Measurements from ENCODE around the gene GET4. TPM values are rescaled to one million over a fixed set of nuclear protein-coding genes. Genes with fewer than 3 reads are reported as not detected.

Gene GET4
- total and polyA plus RNA-seq, 2 of the 13 experiments (the other 11 are each of a cell fraction or from before 2014, with no cell fraction given): 28.2 to 35.2 TPM

GRCh38 chr7:876077-876971, at the start of gene GET4 (continued):
- no peak for TF ChIP-seq SRSF4 (IDR thresholded peaks at IDR 0.05; ENCODE audit: low read depth, low read length, poor library complexity, severe bottlenecking)
- TF ChIP-seq ZNF773 (CRISPR knock-in tag; IDR thresholded peaks at IDR 0.05; ENCODE audit: borderline replicate concordance): peak; percentile 25; the same call in 1 of the 2 replicates
- no peak for TF ChIP-seq FOXP1 (IDR thresholded peaks at IDR 0.05)
- TF ChIP-seq FOXP1 (CRISPR knock-in tag; IDR thresholded peaks at IDR 0.05): no peak
- 0 out of 2 replicates have a peak, but pooled peaks have one; percentile 46 for TF ChIP-seq ZNF230 (CRISPR knock-in tag; IDR thresholded peaks at IDR 0.05)
- TF ChIP-seq HDAC1 (CRISPR knock-in tag; IDR thresholded peaks at IDR 0.05): peak; percentile 75
- no peak for TF ChIP-seq SRF (IDR thresholded peaks at IDR 0.05; ENCODE audit: low read depth, low read length)
- TF ChIP-seq CERS6 (CRISPR knock-in tag; IDR thresholded peaks at IDR 0.05): 0 out of 2 replicates have a peak, but pooled peaks have one; percentile 34
- peak; percentile 92 for TF ChIP-seq POGZ (CRISPR knock-in tag; IDR thresholded peaks at IDR 0.05)
- TF ChIP-seq ARID5B (CRISPR knock-in tag; IDR thresholded peaks at IDR 0.05): 0 out of 2 replicates have a peak, but pooled peaks have one; percentile 43
- peak; percentile 82; the same call in 1 of the 2 replicates for TF ChIP-seq ZBTB25 (CRISPR knock-in tag; IDR thresholded peaks at IDR 0.05)
- TF ChIP-seq NFYC (CRISPR knock-in tag; IDR thresholded peaks at IDR 0.05): peak; percentile 61
- TF ChIP-seq RARA (CRISPR knock-in tag; IDR thresholded peaks at IDR 0.05): peak; percentile 32; the same call in 1 of the 2 replicates
- TF ChIP-seq ZFP91 (CRISPR knock-in tag; IDR thresholded peaks at IDR 0.05; ENCODE audit: borderline replicate concordance): peak; percentile 56; the same call in 1 of the 2 replicates
- TF ChIP-seq HNRNPK (IDR thresholded peaks at IDR 0.05; ENCODE audit: low read depth, low read length, poor library complexity, severe bottlenecking): peak; percentile 39
- TF ChIP-seq AKAP8 (CRISPR knock-in tag; IDR thresholded peaks at IDR 0.05): peak; percentile 80
- peak; percentile 87 for TF ChIP-seq SALL2 (CRISPR knock-in tag; IDR thresholded peaks at IDR 0.05)
- TF ChIP-seq GABPB1 (CRISPR knock-in tag; IDR thresholded peaks at IDR 0.05): peak; percentile 82
- no peak for TF ChIP-seq NAIF1 (CRISPR knock-in tag; IDR thresholded peaks at IDR 0.05; ENCODE audit: borderline replicate concordance)
- TF ChIP-seq E2F2 (CRISPR knock-in tag; IDR thresholded peaks at IDR 0.05; ENCODE audit: borderline replicate concordance): no peak

Data from HepG2 (cell line).